Measurements from ENCODE around the gene PEAK1. TPM values are rescaled to one million over a fixed set of nuclear protein-coding genes. Genes with fewer than 3 reads are reported as not detected.

The PEAK1 gene
- total RNA-seq, 1 donor from 2014 or later: 28.5 TPM

- intact Hi-C loops (cut with micrococcal nuclease): no loop called here
These were observed 274.5 kb downstream of the PEAK1 start for GRCh38 chr15:77145370-77145769.

DNA sequence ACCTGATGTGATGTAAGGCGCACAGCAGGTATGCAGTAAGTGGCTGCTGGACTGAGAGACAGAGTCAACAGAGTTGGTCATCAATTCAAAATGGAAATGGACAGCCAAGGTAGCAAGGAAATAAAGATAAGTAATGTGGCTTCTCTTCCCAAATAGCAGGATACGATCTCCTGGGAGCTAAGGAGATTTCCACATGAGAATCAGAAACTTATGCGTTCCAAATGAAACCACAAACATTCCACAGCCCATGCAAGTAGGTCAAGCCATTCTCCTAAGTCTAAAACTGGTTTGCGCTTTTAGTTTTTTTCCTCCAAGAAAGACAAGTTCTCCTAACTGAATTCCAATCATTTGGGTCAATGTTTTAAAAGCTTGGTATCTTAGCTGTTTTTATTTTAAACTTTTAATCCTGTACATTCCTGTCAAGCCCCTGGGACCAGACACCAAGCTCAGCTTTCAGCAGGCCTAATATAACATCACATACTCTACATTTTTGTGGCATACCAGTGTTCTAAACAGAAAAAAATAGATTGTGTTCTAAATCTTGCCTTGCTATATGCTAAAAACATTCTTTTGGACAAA is 275.3 kb downstream of the PEAK1 start:
- intact Hi-C loops (cut with micrococcal nuclease): no loop called here

- intact Hi-C loops (cut with micrococcal nuclease): no loop called here
These were observed 275.9 kb downstream of the PEAK1 start for GRCh38 chr15:77144026-77144425.

- intact Hi-C loops (cut with micrococcal nuclease): no loop called here
These were observed 276.3 kb downstream of the PEAK1 start for GRCh38 chr15:77143616-77144015.

DNA sequence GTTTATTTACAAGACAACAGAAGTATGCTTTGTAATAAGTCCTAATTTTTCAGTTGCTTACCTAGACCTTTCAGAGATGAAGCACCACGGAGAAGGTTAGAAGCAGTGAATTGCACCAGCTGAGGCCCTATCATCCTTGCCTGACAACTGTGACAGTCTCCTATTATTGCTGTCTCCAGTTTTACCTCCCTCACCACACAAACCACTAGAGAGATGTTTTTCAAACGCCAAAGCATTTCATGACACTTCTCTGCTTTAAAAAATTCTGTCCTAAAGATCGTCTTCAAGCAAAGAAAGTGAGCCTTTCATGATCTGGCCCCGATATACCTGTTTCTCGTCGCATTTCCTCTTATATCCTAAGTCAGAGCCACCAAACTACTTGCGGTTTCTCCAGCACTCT is 276.7 kb downstream of the PEAK1 start:
- intact Hi-C loops (cut with micrococcal nuclease): no loop called here

DNA sequence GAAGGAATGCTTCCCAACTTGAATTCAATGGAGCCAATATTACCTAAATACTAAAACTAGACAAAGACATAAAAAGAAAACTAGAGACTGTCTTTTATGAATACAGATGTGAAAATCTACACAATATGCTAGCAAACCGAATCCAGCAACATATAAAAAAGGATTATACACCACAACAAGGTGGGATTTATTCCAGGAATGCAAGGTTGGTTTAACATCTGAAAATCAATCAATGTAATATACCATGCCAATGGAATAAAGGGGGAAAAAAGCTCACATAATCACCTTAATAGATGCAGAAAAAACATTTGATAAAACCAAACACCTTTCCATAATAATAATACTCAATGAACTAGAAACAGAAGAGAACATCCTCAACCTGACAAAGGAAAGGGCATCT is 279.7 kb downstream of the PEAK1 start:
- intact Hi-C loops (cut with micrococcal nuclease): no loop called here

DNA sequence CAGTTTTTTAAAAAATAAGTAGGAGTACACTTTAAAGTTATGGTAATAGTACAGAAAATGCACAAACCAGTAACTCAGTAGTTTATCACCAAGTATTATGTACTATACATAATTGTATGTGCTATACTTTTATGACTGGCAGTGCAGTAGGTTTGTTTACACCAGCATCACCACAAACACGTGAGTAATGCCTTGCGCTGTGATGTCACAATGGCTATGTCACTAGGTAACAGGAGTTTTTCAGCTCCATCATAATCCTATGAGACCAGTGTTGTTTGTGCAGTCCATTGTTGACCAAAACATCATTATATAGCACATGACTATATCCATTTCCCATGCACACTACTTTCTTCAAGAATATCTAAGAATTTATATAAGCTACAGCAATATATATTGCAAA is 280.6 kb downstream of the PEAK1 start:
- intact Hi-C loops (cut with micrococcal nuclease): no loop called here

- intact Hi-C loops (cut with micrococcal nuclease): no loop called here
These were observed 281.8 kb downstream of the PEAK1 start for GRCh38 chr15:77138167-77138522.

DNA sequence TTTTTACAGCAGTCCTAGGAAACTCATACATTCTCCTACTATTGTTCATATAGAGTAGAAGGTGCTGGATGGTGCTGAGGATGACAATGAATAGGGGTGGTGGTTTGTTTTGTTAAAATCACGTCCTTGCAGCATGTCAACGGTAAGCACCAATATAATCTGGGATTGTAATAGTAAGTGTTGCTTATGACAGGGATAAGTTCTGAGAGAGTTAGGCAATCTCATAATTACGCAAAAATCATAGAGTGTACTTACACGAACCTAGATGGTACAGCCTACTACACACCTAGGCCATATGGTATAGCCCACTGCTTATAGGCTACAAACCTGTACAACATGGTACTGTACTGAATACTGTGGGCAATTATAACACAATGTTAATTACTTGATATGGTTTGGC is 284.7 kb downstream of the PEAK1 start:
- intact Hi-C loops (cut with micrococcal nuclease): no loop called here

DNA sequence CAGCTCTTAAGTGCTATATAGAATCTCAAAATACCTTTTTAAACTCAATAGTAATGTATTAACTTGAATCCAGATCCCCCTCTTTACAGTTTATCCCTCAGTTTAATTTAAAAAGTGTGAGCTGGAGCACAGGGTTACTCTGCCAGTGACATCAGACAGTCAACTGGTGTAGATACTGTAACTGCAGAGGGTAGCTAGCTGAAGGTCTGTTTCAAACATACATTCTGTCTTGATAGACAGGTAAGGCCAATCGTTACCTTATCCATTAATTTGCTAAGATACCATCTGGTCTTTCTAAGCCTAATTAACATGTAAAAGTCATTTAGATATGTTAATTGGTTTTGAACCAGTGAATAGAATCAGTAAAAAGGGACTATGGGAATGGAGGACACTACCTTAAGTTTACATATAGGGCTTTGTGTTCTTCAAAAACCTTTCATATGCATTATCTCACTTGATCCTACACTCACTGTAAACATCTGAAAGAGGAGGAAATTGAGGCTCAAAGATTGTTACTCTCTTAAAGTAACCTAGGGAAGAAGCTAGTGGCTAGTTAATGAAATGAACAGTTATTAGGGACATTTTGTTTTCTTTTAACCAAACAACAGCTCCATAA is 289.5 kb downstream of the PEAK1 start:
- intact Hi-C loops (cut with micrococcal nuclease): no loop called here

DNA sequence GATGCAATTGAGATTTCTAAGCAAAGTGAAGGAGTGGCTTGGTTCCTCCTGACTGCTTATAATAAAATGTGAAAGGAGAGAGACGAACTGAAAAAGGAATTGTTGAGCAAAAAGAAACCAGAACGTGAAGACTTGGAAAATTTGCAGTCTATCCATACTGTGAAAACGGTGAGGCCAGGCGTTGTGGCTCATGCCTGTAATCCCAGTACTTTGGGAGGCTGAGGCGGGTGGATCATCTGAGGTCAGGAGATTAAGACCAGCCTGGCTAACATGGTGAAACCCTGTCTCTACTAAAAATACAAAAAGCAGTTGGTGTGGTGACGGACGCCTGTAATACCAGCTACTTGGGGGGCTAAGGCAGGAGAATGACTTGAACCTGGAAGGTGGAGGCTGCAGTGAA is 292.3 kb downstream of the PEAK1 start:
- intact Hi-C loops (cut with micrococcal nuclease): no loop called here

DNA sequence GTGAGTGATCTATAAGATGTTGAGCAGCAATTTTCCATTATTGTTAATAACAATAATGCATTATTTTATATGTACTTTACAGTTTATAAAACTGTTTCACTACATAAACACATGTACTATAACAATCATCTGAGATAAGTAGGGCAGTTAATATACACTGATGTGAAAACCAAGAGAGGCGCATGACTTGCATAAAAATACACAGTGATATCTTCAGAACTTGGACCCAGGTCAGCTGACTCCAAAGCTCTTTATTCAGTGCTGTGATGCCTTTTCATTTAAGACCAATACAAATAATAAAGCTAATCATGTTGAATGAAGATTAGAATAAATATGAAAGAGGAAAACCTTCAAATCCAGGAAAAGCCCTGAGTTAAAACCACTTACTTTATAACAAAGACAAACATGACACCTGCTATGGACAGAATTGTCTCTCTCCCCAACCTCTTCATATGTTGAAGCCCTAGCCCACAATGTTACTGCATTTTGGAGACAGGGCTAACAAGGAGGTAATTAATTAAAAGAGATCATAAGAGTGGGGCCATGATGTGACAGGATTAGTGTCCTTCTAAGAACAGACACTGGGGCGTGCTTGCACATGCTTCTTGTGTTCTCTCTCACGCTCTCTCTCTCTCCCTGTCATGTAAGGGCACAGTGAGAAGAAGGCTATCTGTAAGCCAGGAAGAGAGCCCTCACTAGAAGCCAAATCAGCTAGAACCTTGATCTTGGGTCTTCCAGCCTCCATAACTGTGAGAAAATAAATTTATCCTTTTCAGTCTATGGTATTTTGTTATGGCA is 293.2 kb downstream of the PEAK1 start:
- intact Hi-C loops (cut with micrococcal nuclease): no loop called here

GRCh38 chr15:77123854-77124253 is 296.1 kb downstream of the PEAK1 start:
- intact Hi-C loops (cut with micrococcal nuclease): no loop called here

GRCh38 chr15:77122576-77122975 is 297.3 kb downstream of the PEAK1 start:
- intact Hi-C loops (cut with micrococcal nuclease): no loop called here

DNA sequence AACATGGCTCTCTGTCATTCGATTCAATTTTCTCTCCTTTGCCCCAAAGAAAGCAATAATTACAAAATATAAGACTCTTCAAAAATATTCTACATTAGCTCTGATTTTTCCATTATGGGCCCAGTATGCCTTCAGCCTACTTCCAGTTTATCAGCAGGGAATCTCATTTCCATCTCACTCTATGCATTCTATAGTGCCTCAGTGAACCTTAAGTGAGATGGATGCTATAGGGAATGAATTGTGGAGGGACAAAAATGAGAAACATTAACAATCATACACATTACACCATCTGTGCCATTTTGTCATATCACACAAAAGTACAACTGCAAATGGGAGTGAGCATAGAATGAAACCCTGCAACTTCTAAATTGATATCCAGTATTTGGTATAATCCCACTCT is 298.3 kb downstream of the PEAK1 start:
- intact Hi-C loops (cut with micrococcal nuclease): no loop called here

DNA sequence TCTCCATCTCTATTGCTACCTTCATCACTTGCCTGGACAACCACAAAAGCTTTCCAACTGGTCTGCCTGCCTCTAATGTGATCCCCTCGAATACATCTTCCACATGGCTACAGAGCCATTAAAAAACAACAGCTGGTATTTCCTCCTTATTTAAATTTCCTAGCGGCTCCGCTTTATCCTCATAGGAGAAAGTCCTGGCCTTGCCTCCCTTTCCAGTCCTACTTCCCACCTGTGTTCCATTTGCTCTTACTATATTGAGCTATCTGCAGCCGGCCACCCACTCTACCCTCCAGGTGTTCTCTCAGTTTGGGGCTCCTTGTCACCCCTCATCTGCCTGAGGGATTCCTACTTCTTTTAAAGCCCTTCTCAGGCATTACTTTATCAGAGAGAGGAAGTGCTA is 299.3 kb downstream of the PEAK1 start:
- intact Hi-C loops (cut with micrococcal nuclease): no loop called here

- intact Hi-C loops (cut with micrococcal nuclease): loop anchor here (1.0 to 2.0 kb wide), 5 partner anchors 59 to 377 kb away; partner anchors contain the start of genes HMG20A and PEAK1
These were observed 300.5 kb downstream of the PEAK1 start for GRCh38 chr15:77119446-77119845.

DNA sequence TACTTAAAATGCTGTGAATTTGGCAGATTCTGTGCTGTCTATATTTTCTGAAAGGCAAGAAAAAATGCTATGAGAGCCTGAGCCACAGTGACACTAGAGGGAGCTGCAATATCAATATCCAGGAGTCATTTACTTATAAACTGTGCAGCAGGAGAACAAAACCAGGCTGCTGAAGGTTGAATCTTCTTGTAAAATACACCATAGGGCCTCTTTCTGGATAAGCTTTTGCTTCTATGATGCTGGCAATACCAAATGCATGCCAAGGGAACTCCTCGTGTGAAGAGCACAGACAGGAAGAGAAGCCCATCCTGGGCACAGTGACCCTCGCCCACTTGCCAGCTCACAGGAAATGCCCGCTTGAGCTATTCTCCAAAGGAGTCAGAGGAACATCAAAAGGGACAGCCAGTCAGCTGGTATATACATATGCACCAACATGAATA is 301.0 kb downstream of the PEAK1 start:
- intact Hi-C loops (cut with micrococcal nuclease): loop anchor here (1.0 to 2.0 kb wide), 6 partner anchors 60 to 424 kb away; partner anchors contain the start of genes HMG20A and PEAK1

- intact Hi-C loops (cut with micrococcal nuclease): no loop called here
These were observed 304.7 kb downstream of the PEAK1 start for GRCh38 chr15:77115179-77115578.

DNA sequence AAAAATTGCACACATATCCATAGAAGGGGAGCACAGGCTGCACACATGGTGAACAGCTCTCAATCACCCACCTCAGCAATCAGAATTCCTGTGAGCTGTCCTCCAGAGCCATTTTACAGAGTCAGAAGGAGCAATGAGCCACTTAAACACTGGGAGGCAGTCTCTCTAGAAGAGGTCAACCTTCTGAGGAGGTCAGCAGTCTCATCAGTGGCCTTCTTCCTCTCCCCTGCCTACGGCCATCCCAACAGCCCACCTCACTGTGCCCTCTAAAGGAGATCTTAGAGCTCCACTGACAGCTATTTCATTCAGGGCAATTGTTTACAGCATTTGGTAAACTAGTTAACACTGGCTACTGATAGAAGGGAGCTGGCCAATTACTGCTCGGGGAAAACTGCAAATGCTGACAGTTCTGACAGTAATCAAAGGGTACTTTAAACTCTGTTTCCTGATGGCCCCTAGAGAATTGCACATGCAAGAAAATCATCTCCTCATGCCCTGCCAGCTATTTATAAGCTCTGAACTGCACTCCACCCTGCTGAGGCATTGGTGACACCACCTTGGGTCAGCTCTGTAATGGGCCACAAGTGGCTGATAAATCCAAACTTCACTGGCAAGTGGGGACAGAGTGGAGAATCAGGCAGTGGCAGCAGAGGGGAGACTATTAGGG is 306.9 kb downstream of the PEAK1 start:
- intact Hi-C loops (cut with micrococcal nuclease): no loop called here

GRCh38 chr15:77111789-77112188 is 308.1 kb downstream of the PEAK1 start:
- intact Hi-C loops (cut with micrococcal nuclease): no loop called here
